Measurements from ENCODE around the gene DCHS1.

DNA sequence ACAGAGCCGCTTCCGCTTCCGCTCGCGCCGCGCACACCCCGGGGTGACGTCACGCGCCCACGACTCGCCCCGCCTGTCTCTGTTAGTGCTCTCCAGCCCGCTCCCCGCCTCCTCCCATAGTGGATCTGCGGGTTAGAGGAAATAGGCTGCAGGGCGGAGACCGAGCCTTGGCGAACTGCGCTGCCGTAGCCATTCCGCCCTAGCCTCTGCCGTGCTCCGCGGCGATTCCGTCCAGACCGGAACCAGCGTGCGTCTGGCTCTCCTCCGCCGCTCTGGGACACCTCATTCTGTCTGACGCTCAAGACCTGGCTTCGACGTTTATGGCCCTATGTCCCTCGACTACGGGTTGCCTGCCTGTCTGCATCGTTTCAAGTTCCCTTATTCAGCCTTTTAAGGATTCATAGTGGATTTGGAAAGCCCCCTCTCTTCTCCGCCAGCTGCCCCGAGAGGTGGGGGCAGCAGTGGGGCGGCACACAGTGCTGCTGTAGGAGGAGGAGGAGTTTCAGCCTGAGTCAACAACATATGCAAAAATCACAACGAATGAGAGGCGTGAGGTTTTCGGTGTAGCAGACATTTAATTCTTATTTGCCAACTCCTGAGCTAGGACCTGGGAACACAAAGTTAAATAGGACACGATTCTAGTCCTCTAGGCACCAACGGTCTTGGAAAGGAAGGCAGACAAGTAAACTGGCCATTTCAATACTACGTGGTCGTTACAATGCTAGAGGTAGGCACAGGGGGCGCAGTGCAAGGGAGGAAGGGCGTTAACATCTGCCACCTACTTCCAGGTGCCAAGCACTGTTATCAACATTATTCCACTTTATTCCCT lies 43.2 kb downstream of the DCHS1 start, which contains the start of gene TAF10:
- TF ChIP-seq, protein P1, sequence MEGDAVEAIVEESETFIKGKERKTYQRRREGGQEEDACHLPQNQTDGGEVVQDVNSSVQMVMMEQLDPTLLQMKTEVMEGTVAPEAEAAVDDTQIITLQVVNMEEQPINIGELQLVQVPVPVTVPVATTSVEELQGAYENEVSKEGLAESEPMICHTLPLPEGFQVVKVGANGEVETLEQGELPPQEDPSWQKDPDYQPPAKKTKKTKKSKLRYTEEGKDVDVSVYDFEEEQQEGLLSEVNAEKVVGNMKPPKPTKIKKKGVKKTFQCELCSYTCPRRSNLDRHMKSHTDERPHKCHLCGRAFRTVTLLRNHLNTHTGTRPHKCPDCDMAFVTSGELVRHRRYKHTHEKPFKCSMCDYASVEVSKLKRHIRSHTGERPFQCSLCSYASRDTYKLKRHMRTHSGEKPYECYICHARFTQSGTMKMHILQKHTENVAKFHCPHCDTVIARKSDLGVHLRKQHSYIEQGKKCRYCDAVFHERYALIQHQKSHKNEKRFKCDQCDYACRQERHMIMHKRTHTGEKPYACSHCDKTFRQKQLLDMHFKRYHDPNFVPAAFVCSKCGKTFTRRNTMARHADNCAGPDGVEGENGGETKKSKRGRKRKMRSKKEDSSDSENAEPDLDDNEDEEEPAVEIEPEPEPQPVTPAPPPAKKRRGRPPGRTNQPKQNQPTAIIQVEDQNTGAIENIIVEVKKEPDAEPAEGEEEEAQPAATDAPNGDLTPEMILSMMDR (IDR thresholded peaks at IDR 0.05) = peak in 1 of 3 donors; percentile 30
- TF ChIP-seq POLR2A (IDR thresholded peaks at IDR 0.05) (peak; percentile 98), EP300 (IDR thresholded peaks at IDR 0.05) (peak; percentile 3)

Data from ovary (tissue), 3 donors.